Measurements from ENCODE around the gene SEC14L5.

- TF ChIP-seq CTCF (IDR thresholded peaks at IDR 0.05) (no peak), POLR2A (IDR thresholded peaks at IDR 0.05) (no peak), POLR2AphosphoS5 (IDR thresholded peaks at IDR 0.05) (no peak), EP300 (IDR thresholded peaks at IDR 0.05) (no peak)
These were observed 60.7 kb downstream of the SEC14L5 start for GRCh38 chr16:5018793-5019192.
